ENCODE results near the gene LRRFIP1.

Gene LRRFIP1

DNA sequence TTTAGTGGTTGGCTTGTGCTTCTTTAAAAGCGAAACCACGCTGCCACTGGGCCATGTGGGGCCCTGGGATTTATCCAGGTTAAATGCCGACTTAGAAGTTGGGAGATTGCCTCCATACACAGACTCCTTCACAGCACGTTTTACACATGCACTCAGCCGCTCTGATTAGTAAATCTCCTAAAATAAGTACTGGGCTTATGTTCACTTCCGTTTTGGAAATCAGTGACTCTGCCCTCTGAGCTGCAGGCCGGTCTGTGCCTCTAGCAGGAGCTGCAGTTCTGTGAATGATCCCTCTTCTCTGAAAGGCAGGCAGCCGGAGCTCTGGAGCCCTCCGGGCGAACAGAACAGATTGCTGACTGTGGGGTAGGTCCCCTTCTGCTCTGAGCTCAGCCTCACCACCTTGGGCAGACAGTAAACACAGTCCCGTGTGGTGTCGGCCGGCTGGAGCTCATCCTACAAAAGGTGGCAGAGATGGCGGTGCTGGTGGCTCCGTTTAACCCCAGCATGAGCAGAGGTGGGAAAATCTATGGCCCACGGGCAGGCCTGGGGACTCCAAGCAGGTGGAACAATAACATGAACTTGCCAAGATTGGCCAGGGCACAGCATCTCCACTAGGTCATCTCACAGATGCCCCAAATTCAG lies 27.1 kb upstream of the LRRFIP1 start:
- TF ChIP-seq RAD21 (IDR thresholded peaks at IDR 0.05; ENCODE audit: low read depth) (no peak), TCF12 (IDR thresholded peaks at IDR 0.05; ENCODE audit: low read depth) (no peak), TEAD4 (IDR thresholded peaks at IDR 0.05) (no peak), ZBTB7A (IDR thresholded peaks at IDR 0.05; ENCODE audit: low read depth) (no peak), TAF1 (IDR thresholded peaks at IDR 0.05; ENCODE audit: low read depth) (no peak), YY1 (IDR thresholded peaks at IDR 0.05; ENCODE audit: low read depth) (no peak), CEBPB (IDR thresholded peaks at IDR 0.05) (no peak), NFIC (IDR thresholded peaks at IDR 0.05) (no peak), EP300 (IDR thresholded peaks at IDR 0.05; ENCODE audit: borderline replicate concordance) (no peak), EGR1 (IDR thresholded peaks at IDR 0.05) (no peak), FOXM1 (IDR thresholded peaks at IDR 0.05; ENCODE audit: borderline replicate concordance, low read depth) (no peak), CREB1 (IDR thresholded peaks at IDR 0.05; ENCODE audit: low read depth) (no peak)
- TF ChIP-seq, protein P1, sequence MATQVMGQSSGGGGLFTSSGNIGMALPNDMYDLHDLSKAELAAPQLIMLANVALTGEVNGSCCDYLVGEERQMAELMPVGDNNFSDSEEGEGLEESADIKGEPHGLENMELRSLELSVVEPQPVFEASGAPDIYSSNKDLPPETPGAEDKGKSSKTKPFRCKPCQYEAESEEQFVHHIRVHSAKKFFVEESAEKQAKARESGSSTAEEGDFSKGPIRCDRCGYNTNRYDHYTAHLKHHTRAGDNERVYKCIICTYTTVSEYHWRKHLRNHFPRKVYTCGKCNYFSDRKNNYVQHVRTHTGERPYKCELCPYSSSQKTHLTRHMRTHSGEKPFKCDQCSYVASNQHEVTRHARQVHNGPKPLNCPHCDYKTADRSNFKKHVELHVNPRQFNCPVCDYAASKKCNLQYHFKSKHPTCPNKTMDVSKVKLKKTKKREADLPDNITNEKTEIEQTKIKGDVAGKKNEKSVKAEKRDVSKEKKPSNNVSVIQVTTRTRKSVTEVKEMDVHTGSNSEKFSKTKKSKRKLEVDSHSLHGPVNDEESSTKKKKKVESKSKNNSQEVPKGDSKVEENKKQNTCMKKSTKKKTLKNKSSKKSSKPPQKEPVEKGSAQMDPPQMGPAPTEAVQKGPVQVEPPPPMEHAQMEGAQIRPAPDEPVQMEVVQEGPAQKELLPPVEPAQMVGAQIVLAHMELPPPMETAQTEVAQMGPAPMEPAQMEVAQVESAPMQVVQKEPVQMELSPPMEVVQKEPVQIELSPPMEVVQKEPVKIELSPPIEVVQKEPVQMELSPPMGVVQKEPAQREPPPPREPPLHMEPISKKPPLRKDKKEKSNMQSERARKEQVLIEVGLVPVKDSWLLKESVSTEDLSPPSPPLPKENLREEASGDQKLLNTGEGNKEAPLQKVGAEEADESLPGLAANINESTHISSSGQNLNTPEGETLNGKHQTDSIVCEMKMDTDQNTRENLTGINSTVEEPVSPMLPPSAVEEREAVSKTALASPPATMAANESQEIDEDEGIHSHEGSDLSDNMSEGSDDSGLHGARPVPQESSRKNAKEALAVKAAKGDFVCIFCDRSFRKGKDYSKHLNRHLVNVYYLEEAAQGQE (IDR thresholded peaks at IDR 0.05; ENCODE audit: low read depth) = no peak
- TF ChIP-seq, protein P2, sequence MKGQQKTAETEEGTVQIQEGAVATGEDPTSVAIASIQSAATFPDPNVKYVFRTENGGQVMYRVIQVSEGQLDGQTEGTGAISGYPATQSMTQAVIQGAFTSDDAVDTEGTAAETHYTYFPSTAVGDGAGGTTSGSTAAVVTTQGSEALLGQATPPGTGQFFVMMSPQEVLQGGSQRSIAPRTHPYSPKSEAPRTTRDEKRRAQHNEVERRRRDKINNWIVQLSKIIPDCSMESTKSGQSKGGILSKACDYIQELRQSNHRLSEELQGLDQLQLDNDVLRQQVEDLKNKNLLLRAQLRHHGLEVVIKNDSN (IDR thresholded peaks at IDR 0.05) = no peak
- TF ChIP-seq, protein P3, sequence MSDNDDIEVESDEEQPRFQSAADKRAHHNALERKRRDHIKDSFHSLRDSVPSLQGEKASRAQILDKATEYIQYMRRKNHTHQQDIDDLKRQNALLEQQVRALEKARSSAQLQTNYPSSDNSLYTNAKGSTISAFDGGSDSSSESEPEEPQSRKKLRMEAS (IDR thresholded peaks at IDR 0.05) = no peak

DNA sequence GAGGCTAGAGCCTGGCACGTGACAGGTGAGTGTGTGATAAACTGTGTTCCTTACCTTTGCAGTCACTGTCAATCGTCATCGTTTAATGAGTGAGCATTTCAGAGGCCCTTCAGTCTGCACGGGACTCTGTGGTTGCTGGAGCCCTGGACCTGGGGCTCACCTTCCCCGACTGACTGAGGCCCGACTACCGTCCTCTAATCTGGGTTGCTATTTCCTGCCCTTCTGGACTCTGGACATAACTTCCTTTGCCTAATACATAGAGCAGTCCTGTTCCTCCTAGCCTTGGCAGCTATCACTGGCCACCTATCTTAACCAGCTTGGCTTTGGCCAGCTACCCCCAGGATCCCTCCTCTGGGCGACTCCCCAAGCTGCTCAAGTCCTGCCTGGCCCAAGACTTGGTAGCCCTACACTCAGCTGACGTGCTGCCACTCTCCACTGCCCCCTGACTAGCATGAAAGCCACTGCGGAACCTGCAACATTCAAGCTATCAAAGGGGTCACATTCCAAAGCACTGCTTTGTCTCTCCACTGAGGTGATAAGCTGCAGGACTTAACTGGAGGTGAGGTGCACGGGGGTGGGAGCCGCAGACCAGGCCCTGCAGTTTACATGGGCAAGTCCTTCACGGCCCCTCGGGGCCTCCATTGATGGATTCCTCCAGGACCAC lies 25.8 kb upstream of the LRRFIP1 start:
- TF ChIP-seq RAD21 (IDR thresholded peaks at IDR 0.05; ENCODE audit: low read depth) (no peak), CEBPB (IDR thresholded peaks at IDR 0.05) (no peak), ZBTB7A (IDR thresholded peaks at IDR 0.05; ENCODE audit: low read depth) (no peak), EP300 (IDR thresholded peaks at IDR 0.05; ENCODE audit: borderline replicate concordance) (no peak), TEAD4 (IDR thresholded peaks at IDR 0.05) (no peak), EGR1 (IDR thresholded peaks at IDR 0.05) (no peak), TAF1 (IDR thresholded peaks at IDR 0.05; ENCODE audit: low read depth) (no peak), YY1 (IDR thresholded peaks at IDR 0.05; ENCODE audit: low read depth) (no peak), TCF12 (IDR thresholded peaks at IDR 0.05; ENCODE audit: low read depth) (no peak), CREB1 (IDR thresholded peaks at IDR 0.05; ENCODE audit: low read depth) (no peak), FOXM1 (IDR thresholded peaks at IDR 0.05; ENCODE audit: borderline replicate concordance, low read depth) (no peak)
- TF ChIP-seq, protein P1 (IDR thresholded peaks at IDR 0.05; ENCODE audit: low read depth) = no peak
- TF ChIP-seq, protein P2 (IDR thresholded peaks at IDR 0.05) = no peak
- TF ChIP-seq, protein P3 (IDR thresholded peaks at IDR 0.05) = no peak

DNA sequence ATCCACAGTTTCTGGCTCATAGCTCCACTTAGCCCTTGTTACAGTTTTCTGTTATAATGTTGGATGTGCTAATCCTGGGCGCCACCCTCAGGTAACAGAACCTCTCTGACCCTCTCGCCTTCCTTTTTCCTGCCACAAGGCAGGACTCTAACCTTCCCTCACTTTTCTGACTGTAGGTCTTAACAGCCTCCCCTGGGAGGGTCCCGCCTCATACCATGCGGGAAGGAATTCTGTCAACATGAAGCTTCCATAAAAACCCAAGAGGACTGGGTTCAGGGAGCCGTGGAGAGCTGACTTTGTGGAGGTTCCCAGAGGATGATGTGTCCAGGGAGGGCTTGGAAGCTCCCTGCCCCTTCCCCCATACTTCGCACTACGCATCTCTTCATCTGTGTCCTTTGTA lies 25.0 kb upstream of the LRRFIP1 start:
- TF ChIP-seq, protein P1 (IDR thresholded peaks at IDR 0.05; ENCODE audit: low read depth) = no peak
- TF ChIP-seq TCF12 (IDR thresholded peaks at IDR 0.05; ENCODE audit: low read depth) (no peak), TAF1 (IDR thresholded peaks at IDR 0.05; ENCODE audit: low read depth) (no peak), TEAD4 (IDR thresholded peaks at IDR 0.05) (no peak), CREB1 (IDR thresholded peaks at IDR 0.05; ENCODE audit: low read depth) (no peak), EGR1 (IDR thresholded peaks at IDR 0.05) (no peak), EP300 (IDR thresholded peaks at IDR 0.05; ENCODE audit: borderline replicate concordance) (no peak), CEBPB (IDR thresholded peaks at IDR 0.05) (no peak), ZBTB7A (IDR thresholded peaks at IDR 0.05; ENCODE audit: low read depth) (no peak), RAD21 (IDR thresholded peaks at IDR 0.05; ENCODE audit: low read depth) (no peak; the same call in 1 of the 2 replicates), FOXM1 (IDR thresholded peaks at IDR 0.05; ENCODE audit: borderline replicate concordance, low read depth) (no peak), YY1 (IDR thresholded peaks at IDR 0.05; ENCODE audit: low read depth) (no peak), NFIC (IDR thresholded peaks at IDR 0.05) (no peak)
- TF ChIP-seq, protein P3 (IDR thresholded peaks at IDR 0.05) = no peak
- TF ChIP-seq, protein P2 (IDR thresholded peaks at IDR 0.05) = no peak
